GM19438 (cell line): ENCODE results near the gene KCNH2.

Experiments used
- ATAC-seq: cut with Tn5 transposase; IDR thresholded peaks from one replicate; pipeline ENCODE4 v1.9.1; 2021; ENCODE audit warnings: low read depth; ENCODE audit not compliant: unreplicated experiment

The KCNH2 gene

GRCh38 chr7:150950496-150951180 lies 27.5 kb downstream of the KCNH2 start:
- no peak for ATAC-seq

- ATAC-seq, result no peak
These were observed 28.1 kb downstream of the KCNH2 start for GRCh38 chr7:150949971-150950491.

GRCh38 chr7:150949564-150949963 lies 28.6 kb downstream of the KCNH2 start:
- no peak for ATAC-seq

- no peak for ATAC-seq
These were observed 29.3 kb downstream of the KCNH2 start for GRCh38 chr7:150948791-150949251.

GRCh38 chr7:150947761-150948651 lies 30.1 kb downstream of the KCNH2 start:
- ATAC-seq, result no peak

GRCh38 chr7:150947241-150947745 lies 30.8 kb downstream of the KCNH2 start:
- no peak for ATAC-seq

GRCh38 chr7:150946421-150947240 lies 31.5 kb downstream of the KCNH2 start:
- no peak for ATAC-seq

- ATAC-seq, result no peak
These were observed 32.2 kb downstream of the KCNH2 start for GRCh38 chr7:150945853-150946420.

- no peak for ATAC-seq
These were observed 32.8 kb downstream of the KCNH2 start for GRCh38 chr7:150945171-150945852.

- no peak for ATAC-seq
These were observed 33.8 kb downstream of the KCNH2 start for GRCh38 chr7:150944066-150945042.

- ATAC-seq, result no peak
These were observed 34.7 kb downstream of the KCNH2 start for GRCh38 chr7:150943453-150943814.

- no peak for ATAC-seq
These were observed 35.3 kb downstream of the KCNH2 start for GRCh38 chr7:150942591-150943452.

GRCh38 chr7:150942001-150942590 lies 36.0 kb downstream of the KCNH2 start:
- no peak for ATAC-seq

GRCh38 chr7:150941351-150942000 lies 36.6 kb downstream of the KCNH2 start:
- no peak for ATAC-seq

- no peak for ATAC-seq
These were observed 37.6 kb downstream of the KCNH2 start for GRCh38 chr7:150940431-150941102.

- ATAC-seq, result no peak
These were observed 38.7 kb downstream of the KCNH2 start for GRCh38 chr7:150939466-150939865.
